Breast epithelium (tissue), 3 donors: ENCODE results near the gene C1RL.

ENCODE experiments used
- CTCF ChIP-seq, 3 donors: fragments of 450-650 bp; IDR thresholded peaks; one replicate each; pipeline ENCODE4 v1.5.1; 2016 to 2017; ENCODE audit warnings: antibody characterized with exemption in 3 of 3, mild to moderate bottlenecking in 3 of 3, moderate library complexity in 3 of 3
- POLR2A ChIP-seq: fragments of 450-650 bp; IDR thresholded peaks from one replicate; pipeline ENCODE4 v1.6.1; 2016; ENCODE audit warnings: antibody characterized with exemption, mild to moderate bottlenecking, moderate library complexity
- POLR2AphosphoS5 ChIP-seq, 3 donors: sonication (generic); formaldehyde crosslinking; IDR thresholded peaks; one replicate each; pipeline ENCODE4 v1.6.1; 2017; ENCODE audit warnings: antibody characterized with exemption in 3 of 3

DNA sequence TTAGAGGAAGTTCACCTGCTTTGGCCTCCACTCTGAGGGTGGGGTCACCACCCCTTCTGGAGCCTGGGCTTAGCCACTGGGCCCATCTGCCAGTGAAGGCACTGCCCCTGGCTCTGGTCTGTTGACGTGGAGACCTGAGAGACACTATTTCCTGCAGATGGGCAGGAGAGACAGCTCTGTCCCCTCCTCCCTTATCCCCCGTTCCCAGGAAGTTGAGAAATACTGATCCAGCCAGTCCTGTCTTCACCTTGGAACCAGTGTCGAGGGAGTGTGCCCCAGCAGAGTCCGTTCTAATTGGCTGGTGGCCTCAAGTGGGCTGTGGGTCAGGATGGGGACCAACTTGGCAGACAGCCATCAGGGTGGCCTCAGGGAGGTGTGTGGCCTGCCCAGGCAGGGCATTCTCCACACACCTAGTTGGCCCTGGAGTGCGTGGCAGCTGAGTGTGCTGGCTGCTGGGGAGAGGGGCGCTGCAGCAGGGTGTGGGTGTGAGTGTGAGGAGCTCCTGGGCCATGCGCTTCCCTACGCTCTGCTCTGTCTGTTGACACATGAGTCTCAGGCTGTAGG, 46.5 kb upstream of the C1RL start:
- no peak for TF ChIP-seq POLR2A
- no peak for TF ChIP-seq CTCF (IDR thresholded peaks at IDR 0.05)
- no peak for TF ChIP-seq POLR2AphosphoS5 (IDR thresholded peaks at IDR 0.05)
